Measurements from ENCODE around the gene MAD1L1.

DNA sequence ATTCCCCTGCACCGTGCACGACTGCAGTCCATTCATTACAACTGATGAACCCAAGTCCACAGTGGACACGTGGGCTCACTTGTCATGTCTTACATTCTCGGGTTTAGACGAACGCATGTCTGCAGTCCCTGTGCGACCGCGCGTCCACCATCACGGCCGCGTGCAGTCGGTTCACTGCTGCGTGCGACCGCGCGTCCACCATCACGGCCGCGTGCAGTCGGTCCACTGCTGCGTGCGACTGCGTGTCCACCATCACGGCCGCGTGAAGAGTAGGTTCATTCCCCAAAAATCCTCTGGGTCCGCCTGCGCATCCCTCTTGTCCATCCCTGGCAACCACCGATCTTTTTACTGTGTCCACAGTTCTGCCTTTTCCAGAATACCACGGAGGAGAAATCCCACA is 100.5 kb downstream of the MAD1L1 start:
- no peak for TF ChIP-seq CTCF (IDR thresholded peaks at IDR 0.05)
- no peak for TF ChIP-seq POLR2A (IDR thresholded peaks at IDR 0.05)
